Skeletal muscle tissue (tissue), 4 donors: ENCODE measurements around the gene ANLN. TPM values are rescaled to one million over a fixed set of nuclear protein-coding genes. Genes with fewer than 3 reads are reported as not detected.

Experiments
- H3K27ac ChIP-seq: one replicate; pipeline ENCODE4 v1.7.0; 2013; ENCODE audit warnings: mild to moderate bottlenecking, low read depth, low read length, inconsistent platforms
- H3K27me3 ChIP-seq, 3 donors: one replicate each; pipeline ENCODE4 v1.7.0; 2013; ENCODE audit warnings: low read length in 3 of 3; ENCODE audit not compliant: control insufficient read depth in 3 of 3, insufficient read depth in 3 of 3
- H3K36me3 ChIP-seq, 3 donors: one replicate each; pipeline ENCODE4 v1.7.0; 2013; ENCODE audit warnings: low read length in 3 of 3; ENCODE audit not compliant: control insufficient read depth in 3 of 3, insufficient read depth in 3 of 3
- H3K4me1 ChIP-seq, 3 donors: one replicate each; pipeline ENCODE4 v1.7.0; 2013; ENCODE audit warnings: low read length in 3 of 3, mild to moderate bottlenecking in 3 of 3; ENCODE audit not compliant: control insufficient read depth in 3 of 3, insufficient read depth in 3 of 3
- H3K4me3 ChIP-seq, 3 donors: one replicate each; pipeline ENCODE4 v1.7.0; 2013; ENCODE audit warnings: low read length in 3 of 3
- H3K9ac ChIP-seq, 3 donors: one replicate each; pipeline ENCODE4 v1.7.0; 2013; ENCODE audit warnings: low read length in 3 of 3, mild to moderate bottlenecking in 3 of 3, moderate library complexity in 2 of 3, low read depth in 1 of 3
- H3K9me3 ChIP-seq, 3 donors: one replicate each; pipeline ENCODE4 v1.7.0; 2013; ENCODE audit warnings: low read length in 3 of 3; ENCODE audit not compliant: control insufficient read depth in 3 of 3
- total RNA-seq: library from RNA; depleted of rRNA; stranded (reverse); fragments of >200 nt; gene quantifications from one replicate; pipeline ENCODE4 v1.2.3, GENCODE V29; 2014
- donor health status: Osteomylitis.

The ANLN gene
- total RNA-seq, 1 donor from 2014 or later = 9.9 TPM

- no peaks in the 10 kb centered on the region for H3K27me3 ChIP-seq
- peaks cover 11% of the 10 kb centered on the region in 3 donors for H3K4me1 ChIP-seq
- no peaks in the 10 kb centered on the region for H3K36me3 ChIP-seq
- no peak overlapping the region for H3K27ac ChIP-seq
- no peak overlapping the region for H3K4me3 ChIP-seq
- no peak overlapping the region for H3K9ac ChIP-seq
- no peaks in the 10 kb centered on the region for H3K9me3 ChIP-seq
Measured at GRCh38 chr7:36393826-36394225, 4.2 kb downstream of the ANLN start.

DNA sequence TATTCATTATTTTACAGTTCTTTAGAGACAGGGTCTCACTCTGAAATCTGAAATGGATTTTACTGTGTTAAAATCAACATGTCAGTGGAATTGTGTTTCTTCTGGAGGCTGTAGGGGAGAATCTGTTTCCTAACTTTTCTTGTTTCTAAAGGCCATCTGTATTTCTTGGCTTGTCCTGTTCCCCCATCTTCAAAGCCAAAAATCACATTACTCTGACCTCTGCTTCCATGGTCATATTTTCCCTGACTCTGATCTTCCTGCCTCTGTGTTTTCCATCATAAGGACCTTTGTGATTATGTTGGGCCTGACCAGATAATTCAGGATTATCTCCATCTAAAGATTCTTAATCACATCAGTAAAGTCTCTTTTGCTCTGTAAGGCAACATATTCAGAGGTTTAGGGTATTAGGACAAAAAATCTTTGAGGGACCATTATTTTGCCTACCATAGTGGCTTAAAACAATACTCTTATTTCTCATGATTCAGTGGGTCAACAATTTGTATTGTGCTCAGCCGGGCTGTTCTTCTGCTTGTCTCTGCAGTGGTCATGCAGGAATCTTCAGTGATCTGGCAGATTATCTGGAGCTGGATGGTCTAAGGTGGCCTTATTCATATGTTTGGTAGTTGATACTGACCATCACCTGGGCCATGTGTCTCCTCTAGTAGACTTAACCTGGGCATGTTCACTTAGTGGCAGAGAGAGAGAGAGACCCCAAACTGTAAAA lies 5.7 kb downstream of the ANLN start:
- no peak overlapping the region for H3K27ac ChIP-seq
- no peaks in the 10 kb centered on the region for H3K9me3 ChIP-seq
- no peak overlapping the region for H3K9ac ChIP-seq
- H3K27me3 ChIP-seq = no peaks in the 10 kb centered on the region
- H3K4me1 ChIP-seq = peaks cover 4% of the 10 kb centered on the region in 3 donors
- H3K36me3 ChIP-seq = no peaks in the 10 kb centered on the region
- H3K4me3 ChIP-seq = no peak overlapping the region

- H3K9me3 ChIP-seq = no peaks in the 10 kb centered on the region
- H3K4me3 ChIP-seq = no peak overlapping the region
- no peak overlapping the region for H3K9ac ChIP-seq
- H3K4me1 ChIP-seq = no peaks in the 10 kb centered on the region
- no peak overlapping the region for H3K27ac ChIP-seq
- H3K27me3 ChIP-seq = no peaks in the 10 kb centered on the region
- H3K36me3 ChIP-seq = no peaks in the 10 kb centered on the region
Measured at GRCh38 chr7:36396150-36396549, 6.5 kb downstream of the ANLN start.

GRCh38 chr7:36400036-36400435 lies 10.4 kb downstream of the ANLN start:
- H3K9me3 ChIP-seq = no peaks in the 10 kb centered on the region

DNA sequence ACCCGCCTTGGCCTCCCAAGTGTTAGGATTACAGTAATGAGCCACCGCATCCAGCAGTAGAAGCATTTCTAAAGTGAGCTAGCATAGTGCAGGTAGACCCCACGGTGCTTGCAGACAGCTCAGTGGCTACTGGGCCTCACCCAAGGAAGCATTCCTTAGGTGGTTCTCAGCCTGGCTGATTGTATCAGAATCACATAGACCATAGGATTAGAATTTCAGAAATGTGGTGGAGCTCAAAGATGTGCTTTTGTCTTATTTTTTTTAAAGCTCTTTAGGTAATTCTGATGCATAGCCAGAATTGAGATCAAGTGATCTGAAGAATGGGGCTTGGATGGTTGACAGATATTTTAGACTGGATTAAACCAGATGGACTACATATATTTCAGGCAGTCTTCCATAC lies 10.9 kb downstream of the ANLN start:
- Histone ChIP-seq H3K9ac (no peak overlapping the region), H3K4me3 (no peak overlapping the region), H3K27ac (no peak overlapping the region), H3K4me1 (no peaks in the 10 kb centered on the region), H3K27me3 (no peaks in the 10 kb centered on the region), H3K9me3 (no peaks in the 10 kb centered on the region), H3K36me3 (no peaks in the 10 kb centered on the region)

More at GRCh38 chr7:36400036-36400435, 10.4 kb downstream of the ANLN start:
- H3K9ac ChIP-seq = no peak overlapping the region
- H3K36me3 ChIP-seq = no peaks in the 10 kb centered on the region
- no peak overlapping the region for H3K27ac ChIP-seq
- H3K4me3 ChIP-seq = no peak overlapping the region
- no peaks in the 10 kb centered on the region for H3K27me3 ChIP-seq
- H3K4me1 ChIP-seq = no peaks in the 10 kb centered on the region

DNA sequence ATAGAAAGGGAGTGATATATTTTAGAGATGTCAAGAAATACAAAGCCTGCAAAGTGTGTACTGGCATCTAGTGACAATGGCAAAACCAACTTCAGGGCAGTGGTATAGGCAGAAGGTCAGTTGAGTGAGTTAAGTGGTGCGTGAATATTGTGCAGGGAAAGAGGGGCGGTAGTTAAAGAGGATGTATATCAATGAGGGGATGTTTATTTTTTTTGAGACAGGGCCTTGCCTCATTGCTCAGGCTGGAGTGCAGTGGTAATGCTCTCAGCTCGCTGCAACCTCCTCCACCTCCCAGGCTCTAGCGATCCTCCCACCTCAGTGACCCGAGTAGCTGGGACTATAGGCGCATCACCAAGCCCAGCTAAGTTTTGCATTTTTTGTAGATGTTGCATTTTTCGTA lies 13.8 kb downstream of the ANLN start:
- no peaks in the 10 kb centered on the region for H3K27me3 ChIP-seq
- no peaks in the 10 kb centered on the region for H3K36me3 ChIP-seq
- H3K9me3 ChIP-seq = no peaks in the 10 kb centered on the region
- no peaks in the 10 kb centered on the region for H3K4me1 ChIP-seq
- no peak overlapping the region for H3K9ac ChIP-seq
- H3K27ac ChIP-seq = no peak overlapping the region
- no peak overlapping the region for H3K4me3 ChIP-seq

DNA sequence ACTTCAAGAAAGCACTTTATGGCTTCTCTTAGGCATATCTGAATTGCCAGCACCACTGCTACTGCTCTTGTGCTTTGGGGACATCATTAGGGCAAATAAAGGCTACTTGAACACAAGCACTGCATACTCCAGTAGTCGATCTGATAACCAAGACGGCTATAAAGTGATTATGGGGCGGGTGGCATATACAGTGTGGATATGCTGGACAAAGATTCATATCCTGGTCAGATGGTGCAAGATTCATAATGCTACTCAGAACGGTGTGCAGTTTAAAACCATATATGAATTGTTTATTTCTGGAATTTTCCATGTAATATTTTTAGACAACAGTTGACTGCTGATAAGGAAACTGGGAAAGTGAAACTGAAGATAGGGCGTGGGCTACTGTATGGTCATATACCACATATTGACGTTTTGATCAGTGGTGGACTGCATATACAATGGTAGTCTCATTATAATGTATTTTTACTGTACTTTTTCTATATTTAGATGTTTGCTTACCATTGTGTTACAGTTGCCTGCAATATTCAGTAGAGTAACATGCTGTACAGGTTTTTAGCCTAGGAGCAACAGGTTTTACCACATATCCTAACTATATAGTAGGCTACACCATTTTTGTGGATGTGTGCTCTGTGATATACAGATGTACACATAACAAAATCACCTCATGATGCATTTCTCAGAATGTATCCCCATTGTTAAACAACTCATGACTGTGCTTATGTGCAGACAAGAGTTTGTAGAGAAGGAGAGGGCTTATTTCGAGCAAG lies 15.2 kb downstream of the ANLN start:
- H3K27ac ChIP-seq = no peak overlapping the region
- no peak overlapping the region for H3K4me3 ChIP-seq
- H3K9ac ChIP-seq = no peak overlapping the region
- no peaks in the 10 kb centered on the region for H3K4me1 ChIP-seq
- H3K9me3 ChIP-seq = no peaks in the 10 kb centered on the region
- no peaks in the 10 kb centered on the region for H3K27me3 ChIP-seq
- no peaks in the 10 kb centered on the region for H3K36me3 ChIP-seq

- no peak overlapping the region for H3K27ac ChIP-seq
Measured at GRCh38 chr7:36405409-36405803, 15.7 kb downstream of the ANLN start.

DNA sequence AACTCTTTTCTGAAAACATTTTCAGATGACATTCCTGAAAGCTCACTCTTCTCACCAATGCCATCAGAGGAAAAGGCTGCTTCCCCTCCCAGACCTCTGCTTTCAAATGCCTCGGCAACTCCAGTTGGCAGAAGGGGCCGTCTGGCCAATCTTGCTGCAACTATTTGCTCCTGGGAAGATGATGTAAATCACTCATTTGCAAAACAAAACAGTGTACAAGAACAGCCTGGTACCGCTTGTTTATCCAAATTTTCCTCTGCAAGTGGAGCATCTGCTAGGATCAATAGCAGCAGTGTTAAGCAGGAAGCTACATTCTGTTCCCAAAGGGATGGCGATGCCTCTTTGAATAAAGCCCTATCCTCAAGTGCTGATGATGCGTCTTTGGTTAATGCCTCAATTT lies 16.5 kb downstream of the ANLN start:
- Histone ChIP-seq H3K27me3 (no peaks in the 10 kb centered on the region), H3K9ac (no peak overlapping the region), H3K4me1 (no peaks in the 10 kb centered on the region), H3K9me3 (no peaks in the 10 kb centered on the region), H3K27ac (no peak overlapping the region), H3K4me3 (no peak overlapping the region), H3K36me3 (no peaks in the 10 kb centered on the region)

More at GRCh38 chr7:36405409-36405803, 15.7 kb downstream of the ANLN start:
- no peak overlapping the region for H3K4me3 ChIP-seq
- H3K36me3 ChIP-seq = no peaks in the 10 kb centered on the region
- no peaks in the 10 kb centered on the region for H3K4me1 ChIP-seq
- no peak overlapping the region for H3K9ac ChIP-seq
- H3K27me3 ChIP-seq = no peaks in the 10 kb centered on the region
- no peaks in the 10 kb centered on the region for H3K9me3 ChIP-seq
